DMS 273 treated with DMSO at 0.1 percent for 48 hours (cell line): ENCODE data around the gene TSPAN12.
"Not testable (repeated sequence)": the region's sequence is repeated elsewhere in the genome, so short reads cannot be mapped to it uniquely, and the experiment has no call there.

Experiments
- DNase-seq: peaks from one replicate; lab custom pipeline; 2025; lab: John Stamatoyannopoulos, UW

Gene TSPAN12

DNA sequence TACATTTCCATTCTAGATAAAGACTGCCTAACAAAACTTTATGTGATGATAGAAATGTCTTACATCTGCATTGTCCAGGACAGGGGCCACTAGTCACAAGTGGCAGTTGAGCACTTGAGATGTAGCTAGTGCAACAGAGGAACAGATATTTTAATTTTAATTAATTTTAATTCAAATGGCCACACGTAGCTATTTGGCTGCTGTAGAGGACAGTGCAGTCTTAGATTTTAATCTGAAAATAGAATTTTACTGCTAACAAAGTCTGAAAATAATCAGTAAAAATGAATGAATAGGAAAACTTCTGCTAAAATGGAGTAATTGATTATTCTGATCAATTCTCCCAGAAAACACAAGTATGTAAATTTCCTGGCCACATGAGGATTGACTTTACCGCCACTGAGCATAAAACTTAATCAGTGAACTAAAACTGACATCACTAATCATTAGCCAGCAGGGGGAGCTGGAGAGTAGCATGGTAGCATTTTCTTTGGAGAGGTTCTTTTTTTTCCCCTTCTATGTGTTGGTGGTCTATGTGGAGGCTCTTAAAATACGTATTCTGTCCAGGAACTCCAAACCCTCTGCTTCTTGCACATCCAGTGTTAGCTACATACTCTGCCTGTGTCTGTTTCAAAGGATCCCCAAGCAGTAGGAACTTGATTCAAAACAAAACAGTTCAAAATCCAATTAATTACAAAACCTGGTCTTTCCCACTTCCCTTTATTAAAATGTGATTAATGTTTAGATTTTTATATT is 52.1 kb downstream of the TSPAN12 start:
- peak; percentile 63 for DNase-seq

DNA sequence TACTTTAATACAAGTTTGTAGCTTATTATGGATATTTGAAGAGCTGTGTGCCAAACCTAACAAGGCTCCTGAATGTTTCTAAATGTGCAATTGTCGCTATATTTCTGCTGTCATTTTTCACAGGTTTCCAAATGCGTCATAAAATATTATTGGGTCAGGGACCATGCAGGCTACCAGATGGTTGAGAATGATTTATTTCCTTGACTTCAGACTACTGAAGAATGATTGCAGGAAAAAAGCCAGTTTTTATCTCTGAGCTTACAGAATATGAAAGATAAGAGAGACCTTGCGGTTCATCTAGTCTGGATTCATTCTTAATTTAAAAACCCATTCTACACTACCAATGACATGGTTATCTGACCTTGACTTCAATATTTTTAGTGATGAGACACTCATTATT is 55.2 kb downstream of the TSPAN12 start:
- no peak for DNase-seq

DNA sequence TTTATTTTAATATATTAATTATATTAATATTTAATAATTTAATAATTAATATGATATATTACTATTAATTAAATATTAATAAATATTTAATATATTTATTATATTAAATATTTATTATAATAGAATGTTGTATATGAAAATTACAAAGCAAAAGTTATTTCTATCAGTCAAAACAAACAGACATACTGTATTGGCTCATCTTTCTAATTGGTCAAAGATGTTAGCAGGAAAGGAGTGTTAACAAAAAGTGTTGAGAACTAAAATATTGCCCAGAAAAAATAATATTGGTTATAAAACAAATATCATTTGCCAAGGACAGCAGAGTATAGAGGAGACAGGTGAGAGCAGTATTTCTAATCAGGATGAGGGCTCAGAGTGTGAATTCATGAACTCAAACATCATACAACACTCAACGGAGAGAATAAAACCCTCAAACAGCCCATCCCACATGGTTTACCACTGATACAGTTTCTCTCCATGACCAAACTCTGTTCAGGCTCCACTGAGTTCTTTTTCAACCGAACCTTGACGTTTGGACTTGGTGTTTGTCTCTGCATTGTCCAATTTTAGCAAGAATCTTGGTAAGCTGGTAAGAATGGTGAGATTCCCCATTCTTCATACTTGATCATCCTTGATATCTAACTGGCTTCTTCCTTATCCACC is 58.0 kb downstream of the TSPAN12 start:
- no peak for DNase-seq

DNA sequence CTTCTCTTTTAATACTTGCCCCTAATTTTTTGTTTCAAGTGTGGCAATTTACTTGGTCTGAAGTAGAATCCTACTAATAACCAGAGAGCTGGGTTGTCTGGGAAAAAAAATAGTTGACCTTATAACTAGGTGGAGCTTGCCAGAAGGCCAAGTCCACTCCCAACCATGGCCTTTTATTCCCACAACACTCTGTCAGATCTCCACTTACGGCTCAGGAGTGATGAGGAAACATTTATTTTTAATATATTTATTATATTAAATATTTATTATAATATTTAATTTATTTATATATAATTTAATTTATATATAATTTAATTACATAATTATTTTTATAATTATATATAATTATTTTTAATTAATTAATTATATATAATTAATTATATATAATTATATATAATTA is 58.8 kb downstream of the TSPAN12 start:
- DNase-seq, result no peak

GRCh38 chr7:120797026-120797645 is 60.8 kb downstream of the TSPAN12 start:
- DNase-seq, result no peak

DNA sequence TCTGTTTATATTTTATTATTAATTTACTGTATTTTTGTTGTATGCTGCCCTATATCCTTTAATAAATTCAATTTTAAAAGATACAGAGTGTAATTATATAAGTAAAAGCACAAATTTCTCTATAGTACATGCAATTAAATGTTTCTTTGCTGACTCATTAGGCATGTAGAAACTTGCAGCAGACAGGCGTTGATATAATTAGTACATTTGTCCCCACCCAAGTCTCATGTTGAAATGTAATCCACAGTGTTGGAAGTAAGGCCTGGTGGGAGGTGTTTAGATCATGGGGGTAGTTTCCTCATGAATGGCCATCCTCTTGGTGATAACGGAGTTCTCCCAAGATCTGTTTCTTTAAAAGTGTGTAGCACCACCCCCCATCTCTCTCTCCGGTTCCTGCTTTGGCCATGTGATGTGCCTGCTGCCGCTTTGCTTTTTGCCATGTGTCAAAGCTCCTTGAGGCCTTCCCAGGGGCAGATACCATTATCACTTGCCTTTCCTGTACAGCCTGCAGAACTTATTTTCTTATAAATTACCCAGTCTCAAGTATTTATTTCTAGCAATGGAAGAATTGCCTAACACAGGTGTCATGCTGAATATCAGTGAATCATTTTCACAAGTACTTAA is 63.7 kb downstream of the TSPAN12 start:
- no peak for DNase-seq

- no peak for DNase-seq
Measured at GRCh38 chr7:120793213-120793936, 64.6 kb downstream of the TSPAN12 start.

GRCh38 chr7:120792861-120793130 is 65.1 kb downstream of the TSPAN12 start:
- DNase-seq, result no peak

DNA sequence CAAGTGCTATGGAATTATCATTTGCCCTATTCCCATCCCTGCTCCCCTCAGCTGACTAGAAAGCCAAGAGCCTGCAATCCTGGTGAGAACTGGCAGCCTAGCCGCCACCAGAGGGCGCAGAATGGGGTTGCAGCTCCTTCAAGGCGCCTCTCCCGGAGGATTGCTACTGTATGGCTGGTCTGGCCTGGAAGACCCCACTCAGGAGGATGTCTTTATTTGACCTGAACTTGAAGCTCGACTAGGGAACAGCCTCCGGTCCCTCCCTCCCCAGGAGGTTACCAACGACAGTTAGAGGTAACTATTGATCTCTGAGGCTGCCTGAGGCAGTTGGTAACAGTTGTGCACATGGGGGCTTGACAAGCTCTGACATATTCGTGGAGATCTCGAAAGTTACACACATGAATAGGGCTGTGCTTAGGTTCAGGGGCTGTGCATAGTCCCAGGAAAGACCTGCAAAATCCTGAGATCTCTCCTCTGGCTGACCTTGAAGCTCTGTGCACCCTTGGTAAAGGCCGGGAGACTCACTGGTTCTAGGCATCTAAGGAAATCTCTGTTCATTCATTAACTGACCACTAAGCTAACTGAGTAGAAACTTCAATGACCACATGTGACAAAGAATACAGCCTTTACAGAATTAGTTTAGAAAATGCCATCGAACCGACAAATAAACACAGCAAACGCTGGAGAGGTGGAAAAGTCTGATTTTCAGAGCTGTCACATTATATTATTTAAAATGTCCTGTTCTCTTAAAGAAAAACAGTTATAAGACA is 65.7 kb downstream of the TSPAN12 start:
- DNase-seq, result peak; percentile 47

DNA sequence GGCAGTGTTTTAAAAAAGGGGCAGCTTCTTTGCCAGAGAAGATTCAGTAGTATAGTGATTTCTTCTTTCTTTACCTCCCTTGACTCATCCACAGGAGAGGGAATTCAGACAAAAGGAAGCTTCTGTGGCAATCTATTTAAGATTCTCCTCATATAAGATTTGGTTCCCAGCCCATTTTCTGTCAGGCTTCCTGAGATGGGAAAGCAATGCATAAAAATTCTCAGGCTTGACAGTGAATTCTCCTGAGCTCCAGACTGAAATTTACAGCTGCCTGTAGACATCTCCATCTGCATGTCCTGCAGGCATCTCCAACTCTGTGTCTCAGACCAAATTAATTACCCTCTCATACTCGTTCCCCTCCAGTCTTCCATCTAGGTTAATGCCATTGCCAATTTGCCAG is 72.8 kb downstream of the TSPAN12 start:
- no peak for DNase-seq

- no peak for DNase-seq
Measured at GRCh38 chr7:120783721-120784120, 74.2 kb downstream of the TSPAN12 start.

- no peak for DNase-seq
Measured at GRCh38 chr7:120783273-120783672, 74.7 kb downstream of the TSPAN12 start.

GRCh38 chr7:120781924-120782323 is 76.0 kb downstream of the TSPAN12 start:
- DNase-seq, result not testable (repeated sequence)

- no peak for DNase-seq
Measured at GRCh38 chr7:120780938-120781337, 77.0 kb downstream of the TSPAN12 start.

DNA sequence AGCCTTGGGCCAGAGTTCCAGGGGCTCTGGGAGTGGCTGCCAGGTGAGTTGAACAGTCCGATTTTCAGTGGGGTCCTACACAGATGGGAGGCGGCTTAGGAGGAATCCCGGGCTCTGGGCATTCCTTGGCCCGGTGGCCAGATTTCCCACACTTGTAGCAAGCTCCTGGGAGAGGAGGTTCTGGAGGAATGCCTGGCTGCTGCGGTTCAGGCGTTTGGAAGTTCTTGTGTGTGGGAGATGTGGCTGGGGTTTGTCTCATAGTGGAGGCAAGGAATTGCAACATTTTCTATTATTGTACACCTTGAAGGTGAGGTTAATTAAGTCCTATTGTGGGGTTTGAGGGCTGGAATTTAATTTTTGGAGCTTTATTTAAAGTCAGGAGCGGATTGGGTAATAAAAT is 77.5 kb downstream of the TSPAN12 start:
- not testable (repeated sequence) for DNase-seq

DNA sequence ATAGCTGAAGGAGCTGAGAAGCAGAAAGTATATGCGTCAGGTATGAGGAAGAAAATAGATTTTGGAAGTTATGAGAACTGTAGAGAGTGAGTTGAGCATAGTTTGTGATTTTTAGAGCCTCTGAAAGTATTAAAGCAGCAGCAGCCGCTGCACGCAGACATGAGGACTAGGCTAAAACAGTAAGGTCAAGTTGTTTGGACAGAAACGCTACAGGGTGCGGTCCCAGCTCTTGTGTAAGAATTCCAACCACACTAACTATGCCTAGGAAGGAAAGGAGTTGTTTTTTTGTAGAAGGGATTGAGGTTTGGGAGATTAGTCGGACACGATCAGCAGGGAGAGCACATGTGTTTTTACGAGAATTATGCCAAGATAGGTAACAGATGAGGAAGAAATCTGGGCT is 78.9 kb downstream of the TSPAN12 start:
- not testable (repeated sequence) for DNase-seq

- no peak for DNase-seq
Measured at GRCh38 chr7:120775755-120776154, 82.2 kb downstream of the TSPAN12 start.

DNA sequence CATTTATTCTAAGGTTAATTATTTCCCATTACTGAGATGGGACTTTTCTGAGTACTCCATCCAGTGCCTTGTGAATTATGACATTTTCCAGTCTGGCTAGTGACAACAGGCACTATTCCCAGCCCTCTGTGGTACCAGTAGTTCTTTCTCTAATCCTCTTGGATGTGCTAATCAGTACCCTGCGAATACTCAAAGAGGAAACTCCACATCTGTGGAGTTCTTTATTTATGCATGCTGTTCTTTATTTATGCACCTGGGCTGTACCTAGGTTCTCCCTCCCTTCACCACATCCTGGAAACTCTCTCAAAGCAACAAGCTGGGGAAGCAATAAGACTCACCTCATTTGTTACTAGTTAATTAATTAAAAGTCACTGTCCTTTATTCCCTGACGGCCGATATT is 83.5 kb downstream of the TSPAN12 start:
- DNase-seq, result no peak

DNA sequence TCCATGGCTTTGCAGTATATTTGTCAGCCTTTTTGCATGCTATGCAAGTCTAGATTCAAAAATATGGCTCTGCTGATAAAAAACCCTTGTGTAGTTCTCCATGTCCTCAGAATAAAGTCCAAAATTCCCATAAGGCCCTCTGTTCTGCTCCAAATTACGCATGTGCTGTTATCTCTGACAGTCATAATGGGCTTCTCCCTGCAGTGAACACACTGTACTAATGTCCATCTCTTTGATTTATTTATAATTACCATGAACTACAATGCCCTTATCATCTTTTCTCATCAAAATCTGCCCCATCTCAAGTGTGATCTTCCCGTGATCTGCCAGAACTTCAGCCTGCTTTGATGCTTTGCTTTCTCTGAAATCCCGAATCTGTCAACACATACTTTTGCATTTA is 87.7 kb downstream of the TSPAN12 start:
- no peak for DNase-seq

GRCh38 chr7:120760851-120761250 is 97.1 kb downstream of the TSPAN12 start:
- DNase-seq, result no peak

- no peak for DNase-seq
Measured at GRCh38 chr7:120760050-120760449, 97.9 kb downstream of the TSPAN12 start.

DNA sequence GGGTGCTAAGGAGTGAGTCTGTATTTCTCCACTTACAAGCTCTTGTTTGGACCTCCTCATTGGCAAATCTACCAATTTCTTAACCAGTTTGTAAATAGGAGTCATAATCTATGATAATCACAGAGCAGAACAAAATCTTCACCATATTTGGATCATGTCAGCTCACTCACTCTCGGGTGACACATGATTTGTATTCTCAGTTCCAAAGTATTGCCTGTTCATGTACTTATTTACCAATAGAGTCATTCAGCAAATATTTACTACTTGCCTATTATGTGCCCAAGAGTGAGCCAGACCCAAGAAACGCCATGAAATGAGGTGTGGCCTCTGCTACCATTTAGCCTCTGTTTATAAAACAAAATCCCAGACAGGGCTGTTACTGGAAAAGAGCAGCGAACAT is 114.8 kb downstream of the TSPAN12 start:
- DNase-seq, result no peak
